Measurements from ENCODE around the gene OR2AK2.

DNA sequence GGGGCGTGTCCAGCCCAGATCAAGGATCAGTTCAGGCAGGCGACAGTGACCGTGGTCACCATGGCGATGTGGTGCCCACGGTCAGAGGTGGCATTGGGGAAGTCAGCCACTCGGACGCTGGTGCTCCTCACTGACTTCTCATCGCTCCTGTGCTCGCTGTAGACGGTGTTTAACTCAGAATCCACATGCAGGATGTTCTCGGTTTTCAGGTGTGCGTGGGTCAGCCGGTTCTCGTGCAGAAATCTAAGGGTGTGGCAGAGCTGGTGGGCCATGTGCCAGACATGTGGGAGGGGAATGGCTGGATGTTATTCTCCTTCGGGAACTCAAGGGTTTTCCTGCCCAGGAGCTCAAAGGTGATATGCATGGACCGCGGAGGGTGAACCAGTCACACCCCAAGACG lies 28.6 kb upstream of the OR2AK2 start:
- no peak for TF ChIP-seq ZNF274 (IDR thresholded peaks at IDR 0.05; ENCODE audit: low read depth, low read length)
- no peak for TF ChIP-seq YY1 (IDR thresholded peaks at IDR 0.05; ENCODE audit: insufficient read depth, insufficient read length)
- no peak for TF ChIP-seq SUZ12 (IDR thresholded peaks at IDR 0.05; ENCODE audit: extremely low read depth, insufficient read depth, insufficient read length)

Measured in NT2/D1 (cell line).